Gastroesophageal sphincter (tissue), 3 donors: ENCODE results near the gene KMT2B.

Source experiments
- CTCF ChIP-seq, 4 experiments: fragments of 200-600 bp in 2 of 4; fragments of 450-650 bp in 2 of 4; sonication (generic) in 1 of 4; IDR thresholded peaks; one replicate each; pipeline ENCODE4 v1.5.1; 2017 to 2019; ENCODE audit warnings: antibody characterized with exemption in 4 of 4, mild to moderate bottlenecking in 2 of 4, moderate library complexity in 2 of 4
- EP300 ChIP-seq: sonication (generic); formaldehyde crosslinking; IDR thresholded peaks from one replicate; pipeline ENCODE4 v1.6.1; 2017; ENCODE audit warnings: antibody characterized with exemption, mild to moderate bottlenecking
- POLR2A ChIP-seq, 2 donors: fragments of 450-650 bp; IDR thresholded peaks; one replicate each; pipeline ENCODE4 v1.6.1; 2017; ENCODE audit warnings: antibody characterized with exemption in 2 of 2, mild to moderate bottlenecking in 2 of 2, moderate library complexity in 1 of 2
- POLR2AphosphoS5 ChIP-seq: sonication (generic); formaldehyde crosslinking; IDR thresholded peaks from one replicate; pipeline ENCODE4 v1.6.1; 2017; ENCODE audit warnings: antibody characterized with exemption

- TF ChIP-seq CTCF (IDR thresholded peaks at IDR 0.05) (no peak), POLR2A (IDR thresholded peaks at IDR 0.05) (no peak), POLR2AphosphoS5 (no peak), EP300 (no peak)
Measured at GRCh38 chr19:35774274-35775045, 56.7 kb downstream of the KMT2B start.
